A549 (cell line): ENCODE results near the gene ZNF511. TPM values are rescaled to one million over a fixed set of nuclear protein-coding genes. Genes with fewer than 3 reads are reported as not detected.

ENCODE experiments used
- ATAC-seq, 2 experiments: fragments of 200-7000 bp in 1 of 2; fragments of >200 bp in 1 of 2; cut with Nextera tagmentation in 1 of 2; cut with Tn5 transposase in 1 of 2; 3 replicates each; pipeline versions ENCODE4 v1.8.0 to v1.9.1; 2018 to 2020; ENCODE audit warnings: mild to moderate bottlenecking in 1 of 2, moderate library complexity in 1 of 2
- CTCF ChIA-PET: fragments of 300-600 bp; sonication (Branson Sonifier 250); formaldehyde crosslinking; extraction: SDS; loops from one replicate; lab custom pipeline; 2021; ENCODE audit warnings: antibody characterized with exemption, inconsistent platforms; lab: Yijun Ruan, JAX
- POLR2A ChIA-PET: fragments of 350-600 bp; formaldehyde crosslinking; extraction: SDS; loops from one replicate; lab custom pipeline; 2021; ENCODE audit warnings: antibody characterized with exemption, inconsistent platforms; lab: Yijun Ruan, JAX
- DNase-seq, 2 experiments: peaks; one replicate each; pipeline versions ENCODE4 v3.0.0 to v3.0.0-alpha.2; 2011 to 2016; ENCODE audit warnings: low read depth in 1 of 2, low spot score in 1 of 2
- FAIRE-seq: peaks from 2 replicates; lab custom pipeline; 2011; peaks lifted over from hg19 to GRCh38; lab: Jason Lieb, UNC
- H3K27ac ChIP-seq, 2 experiments: fragments of >200 bp; sonication (Bioruptor Twin); formaldehyde crosslinking; 3 replicates each; pipeline ENCODE4 v1.5.1; 2016 to 2017
- H3K4me1 ChIP-seq: fragments of >200 bp; sonication (Bioruptor Twin); formaldehyde crosslinking; 3 replicates; pipeline ENCODE4 v1.6.1; 2016
- H3K4me2 ChIP-seq: fragments of >200 bp; sonication (Bioruptor Twin); formaldehyde crosslinking; 3 replicates; pipeline ENCODE4 v1.6.1; 2016
- H3K4me3 ChIP-seq: fragments of >200 bp; sonication (Bioruptor Twin); formaldehyde crosslinking; 3 replicates; pipeline ENCODE4 v1.5.1; 2016
- H3K9me3 ChIP-seq: fragments of >200 bp; sonication (Bioruptor Twin); formaldehyde crosslinking; 3 replicates; pipeline ENCODE4 v1.6.1; 2016
- BHLHE40 ChIP-seq: IDR thresholded peaks from 2 replicates; pipeline ENCODE4 v1.6.1; 2012; ENCODE audit warnings: low read depth, low read length, inconsistent platforms
- CBX8 ChIP-seq: fragments of 200-600 bp; sonication (generic); IDR thresholded peaks from 2 replicates; pipeline ENCODE4 v1.6.1; 2016
- CEBPB ChIP-seq, 2 experiments: fragments of >200 bp in 1 of 2; sonication (Bioruptor Twin) in 1 of 2; formaldehyde crosslinking in 1 of 2; IDR thresholded peaks; 2 replicates each; pipeline ENCODE4 v1.6.1; 2012 to 2016
- CHD4 ChIP-seq: fragments of 200-600 bp; sonication (generic); IDR thresholded peaks from 2 replicates; pipeline ENCODE4 v1.6.1; 2016; ENCODE audit warnings: antibody characterized with exemption, mild to moderate bottlenecking, borderline replicate concordance
- EP300 ChIP-seq, 2 experiments: fragments of >200 bp; sonication (Bioruptor Twin); formaldehyde crosslinking; IDR thresholded peaks; 2 replicates in 1 of 2; 3 replicates in 1 of 2; pipeline ENCODE4 v1.6.1; 2016 to 2017
- GATA3 ChIP-seq: IDR thresholded peaks from 2 replicates; pipeline ENCODE4 v1.6.1; 2012; ENCODE audit warnings: borderline replicate concordance
- HDAC2 ChIP-seq: fragments of 200-600 bp; sonication (generic); IDR thresholded peaks from 2 replicates; pipeline ENCODE4 v1.6.1; 2016
- HOXB13 ChIP-seq: fragments of 250-450 bp; sonication (Bioruptor Pico); IDR thresholded peaks from 2 replicates; pipeline ENCODE4 v1.5.0; 2020; ENCODE audit warnings: low read depth, mild to moderate bottlenecking, moderate library complexity
- JUNB ChIP-seq: fragments of >200 bp; sonication (Bioruptor Twin); formaldehyde crosslinking; IDR thresholded peaks from 2 replicates; pipeline ENCODE4 v1.6.1; 2016
- MAFK ChIP-seq: fragments of 450-650 bp; IDR thresholded peaks from 2 replicates; pipeline ENCODE4 v1.6.1; 2014; ENCODE audit not compliant: partially characterized antibody
- MAX ChIP-seq: IDR thresholded peaks from 2 replicates; pipeline ENCODE4 v1.6.1; 2012
- MAZ ChIP-seq: fragments of 150-350 bp; IDR thresholded peaks from 2 replicates; pipeline ENCODE4 v1.6.1; 2014; ENCODE audit warnings: antibody characterized with exemption, low read depth, low read length, borderline replicate concordance
- RAD21 ChIP-seq, 2 experiments: fragments of >200 bp in 1 of 2; sonication (Bioruptor Twin) in 1 of 2; formaldehyde crosslinking in 1 of 2; IDR thresholded peaks in 1 of 2; conservative IDR thresholded peaks in 1 of 2; 2 replicates in 1 of 2; 3 replicates in 1 of 2; pipeline ENCODE4 v1.6.1; 2012 to 2018; ENCODE audit warnings: inconsistent platforms in 1 of 2
- RARB ChIP-seq: fragments of 250-450 bp; sonication (Bioruptor Pico); IDR thresholded peaks from 2 replicates; pipeline ENCODE4 v1.8.0; 2021; ENCODE audit warnings: mild to moderate bottlenecking, moderate library complexity
- SMC3 ChIP-seq: fragments of >200 bp; sonication (Bioruptor Twin); formaldehyde crosslinking; IDR thresholded peaks from 3 replicates; pipeline ENCODE4 v1.6.1; 2018; ENCODE audit warnings: inconsistent platforms
- TFCP2L1 ChIP-seq: fragments of 250-450 bp; sonication (Bioruptor Pico); IDR thresholded peaks from 2 replicates; pipeline ENCODE4 v1.5.0; 2021; ENCODE audit warnings: mild to moderate bottlenecking
- ZC3H11A ChIP-seq: fragments of 450-650 bp; IDR thresholded peaks from 2 replicates; pipeline ENCODE4 v1.6.1; 2014; ENCODE audit warnings: antibody characterized with exemption, mild to moderate bottlenecking
- ZSCAN20 ChIP-seq: fragments of 250-450 bp; sonication (Bioruptor Pico); IDR thresholded peaks from 2 replicates; pipeline ENCODE4 v1.8.0; 2022; ENCODE audit warnings: mild to moderate bottlenecking, moderate library complexity
- WGBS: methylation state at CpG from one replicate; pipeline ENCODE4 v1.1.6; 2017; ENCODE audit errors: missing lambda C conversion rate; 5-methylcytosine and 5-hydroxymethylcytosine counted together
- polyA plus RNA-seq, 4 experiments: library from polyadenylated mRNA; depleted of rRNA in 3 of 4; stranded (reverse); fragments of >200 nt; fragmentation: RNase III in 1 of 4; extraction: RNeasy Plus Mini Kit Qiagen cat#74134 plus additional on column Dnase treatment in 1 of 4; gene quantifications; 2 replicates in 3 of 4; 3 replicates in 1 of 4; pipeline ENCODE4 v1.2.3, GENCODE V29; 2011 to 2017
- TF ChIP-seq, protein P1 (sequence below): fragments of 200-600 bp; sonication (generic); IDR thresholded peaks from 2 replicates; pipeline ENCODE4 v1.6.1; 2016; ENCODE audit warnings: antibody characterized with exemption, mild to moderate bottlenecking, moderate library complexity
- TF ChIP-seq, protein P2 (sequence below): fragments of >200 bp; sonication (Bioruptor Twin); formaldehyde crosslinking; IDR thresholded peaks from 3 replicates; pipeline ENCODE4 v1.5.1; 2016

The ZNF511 gene
- polyA plus RNA-seq, 2 of the 4 experiments (the other 2 are of a cell fraction) = 40.2 to 43.6 TPM

DNA sequence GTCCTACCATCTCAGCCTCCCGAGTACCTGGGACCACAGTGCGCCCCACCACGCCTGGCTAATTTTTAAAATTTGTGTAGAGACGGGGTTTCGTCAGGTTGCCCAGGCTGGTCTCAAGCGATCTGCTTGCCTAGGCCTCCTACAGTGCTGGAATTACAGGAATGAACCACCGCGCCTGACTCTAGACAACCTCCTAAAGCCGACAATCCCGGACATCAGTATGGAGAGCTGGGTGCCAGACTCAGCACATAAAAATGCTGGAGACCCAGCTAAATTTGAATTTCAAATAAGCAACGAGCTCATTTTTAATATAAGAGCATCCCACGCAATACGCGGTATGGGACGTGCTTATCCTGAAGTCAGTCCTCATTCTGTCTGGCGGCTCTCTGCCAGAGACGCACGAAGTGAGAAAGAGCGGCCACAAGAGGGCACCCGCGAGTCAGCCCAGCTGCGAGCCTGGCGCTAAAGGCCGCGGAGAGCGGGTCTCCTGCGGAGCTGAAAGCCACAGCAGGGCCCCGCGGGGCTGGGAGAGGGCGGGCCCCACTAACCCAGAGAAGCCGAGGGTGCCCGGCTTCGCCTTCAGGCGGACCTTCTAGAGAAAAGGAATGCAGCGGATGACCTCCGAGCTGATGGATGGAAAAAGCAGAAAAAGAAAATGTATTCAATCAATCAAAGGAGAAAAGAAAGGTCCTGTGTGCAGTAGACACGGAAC, 20.9 kb downstream of the ZNF511 start:
- ATAC-seq = peak; percentile 70 to 90
- POLR2A ChIA-PET = interaction anchor here (1.7 kb wide), 1 partner anchor 44 kb away, joined by 4 read pairs; the partner anchor contains the start of gene ECHS1
- H3K4me1 ChIP-seq = peaks cover 23% of the 10 kb centered on the region
- TF ChIP-seq RAD21 (conservative IDR thresholded peaks at IDR 0.05 in 1 of 2, IDR thresholded peaks at IDR 0.05 in 1 of 2) (peak; percentile 75 to 83), TFCP2L1 (CRISPR knock-in tag) (no peak), CEBPB (IDR thresholded peaks at IDR 0.05) (no peak), GATA3 (no peak), ZSCAN20 (no peak), RARB (CRISPR knock-in tag) (peak; percentile 16; the same call in 1 of the 2 replicates), HDAC2 (no peak), BHLHE40 (no peak), MAFK (no peak), JUNB (no peak), HOXB13 (CRISPR knock-in tag) (no peak), MAZ (no peak), CBX8 (no peak), EP300 (IDR thresholded peaks at IDR 0.05) (no peak), CHD4 (no peak), SMC3 (peak; percentile 77), ZC3H11A (no peak), MAX (peak; percentile 56; the same call in 1 of the 2 replicates)
- TF ChIP-seq, protein P1, sequence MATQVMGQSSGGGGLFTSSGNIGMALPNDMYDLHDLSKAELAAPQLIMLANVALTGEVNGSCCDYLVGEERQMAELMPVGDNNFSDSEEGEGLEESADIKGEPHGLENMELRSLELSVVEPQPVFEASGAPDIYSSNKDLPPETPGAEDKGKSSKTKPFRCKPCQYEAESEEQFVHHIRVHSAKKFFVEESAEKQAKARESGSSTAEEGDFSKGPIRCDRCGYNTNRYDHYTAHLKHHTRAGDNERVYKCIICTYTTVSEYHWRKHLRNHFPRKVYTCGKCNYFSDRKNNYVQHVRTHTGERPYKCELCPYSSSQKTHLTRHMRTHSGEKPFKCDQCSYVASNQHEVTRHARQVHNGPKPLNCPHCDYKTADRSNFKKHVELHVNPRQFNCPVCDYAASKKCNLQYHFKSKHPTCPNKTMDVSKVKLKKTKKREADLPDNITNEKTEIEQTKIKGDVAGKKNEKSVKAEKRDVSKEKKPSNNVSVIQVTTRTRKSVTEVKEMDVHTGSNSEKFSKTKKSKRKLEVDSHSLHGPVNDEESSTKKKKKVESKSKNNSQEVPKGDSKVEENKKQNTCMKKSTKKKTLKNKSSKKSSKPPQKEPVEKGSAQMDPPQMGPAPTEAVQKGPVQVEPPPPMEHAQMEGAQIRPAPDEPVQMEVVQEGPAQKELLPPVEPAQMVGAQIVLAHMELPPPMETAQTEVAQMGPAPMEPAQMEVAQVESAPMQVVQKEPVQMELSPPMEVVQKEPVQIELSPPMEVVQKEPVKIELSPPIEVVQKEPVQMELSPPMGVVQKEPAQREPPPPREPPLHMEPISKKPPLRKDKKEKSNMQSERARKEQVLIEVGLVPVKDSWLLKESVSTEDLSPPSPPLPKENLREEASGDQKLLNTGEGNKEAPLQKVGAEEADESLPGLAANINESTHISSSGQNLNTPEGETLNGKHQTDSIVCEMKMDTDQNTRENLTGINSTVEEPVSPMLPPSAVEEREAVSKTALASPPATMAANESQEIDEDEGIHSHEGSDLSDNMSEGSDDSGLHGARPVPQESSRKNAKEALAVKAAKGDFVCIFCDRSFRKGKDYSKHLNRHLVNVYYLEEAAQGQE = no peak
- TF ChIP-seq, protein P2, sequence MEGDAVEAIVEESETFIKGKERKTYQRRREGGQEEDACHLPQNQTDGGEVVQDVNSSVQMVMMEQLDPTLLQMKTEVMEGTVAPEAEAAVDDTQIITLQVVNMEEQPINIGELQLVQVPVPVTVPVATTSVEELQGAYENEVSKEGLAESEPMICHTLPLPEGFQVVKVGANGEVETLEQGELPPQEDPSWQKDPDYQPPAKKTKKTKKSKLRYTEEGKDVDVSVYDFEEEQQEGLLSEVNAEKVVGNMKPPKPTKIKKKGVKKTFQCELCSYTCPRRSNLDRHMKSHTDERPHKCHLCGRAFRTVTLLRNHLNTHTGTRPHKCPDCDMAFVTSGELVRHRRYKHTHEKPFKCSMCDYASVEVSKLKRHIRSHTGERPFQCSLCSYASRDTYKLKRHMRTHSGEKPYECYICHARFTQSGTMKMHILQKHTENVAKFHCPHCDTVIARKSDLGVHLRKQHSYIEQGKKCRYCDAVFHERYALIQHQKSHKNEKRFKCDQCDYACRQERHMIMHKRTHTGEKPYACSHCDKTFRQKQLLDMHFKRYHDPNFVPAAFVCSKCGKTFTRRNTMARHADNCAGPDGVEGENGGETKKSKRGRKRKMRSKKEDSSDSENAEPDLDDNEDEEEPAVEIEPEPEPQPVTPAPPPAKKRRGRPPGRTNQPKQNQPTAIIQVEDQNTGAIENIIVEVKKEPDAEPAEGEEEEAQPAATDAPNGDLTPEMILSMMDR = peak; percentile 92
- TF ChIP-seq, all 56 proteins: peak for 5
- Histone ChIP-seq H3K27ac (peak overlapping the region in 1 of 2 experiments; percentile 65; a peak in 2 of 6 replicates), H3K4me3 (peak overlapping the region; percentile 23; the same call in 1 of the 3 replicates), H3K4me2 (peak overlapping the region; percentile 69), H3K9me3 (no peaks in the 10 kb centered on the region)
- DNase-seq (peak; percentile 85 to 89), FAIRE-seq (peak; percentile 51)
- 8% methylated on average over 30 of the region's 37 CpGs for WGBS
- CTCF ChIA-PET = interaction anchor here (0.6 to 4.2 kb wide), 52 partner anchors 10 to 742 kb away, joined by 3 to 76 read pairs (median 4); partner anchors contain the start of genes FUOM, MTG1, PAOX and PRAP1
